DOHH2 (cell line): ENCODE results near the gene FBXL14.

Experiments used
- CTCF ChIP-seq: fragments of 200-600 bp; sonication (generic); IDR thresholded peaks from one replicate; pipeline ENCODE4 v1.5.1; 2014; ENCODE audit warnings: antibody characterized with exemption, mild to moderate bottlenecking, low read depth, low read length; ENCODE audit not compliant: poor library complexity, severe bottlenecking
- EZH2phosphoT487 ChIP-seq: fragments of 200-600 bp; sonication (generic); IDR thresholded peaks from 2 replicates; pipeline ENCODE4 v1.6.1; 2017; ENCODE audit warnings: borderline replicate concordance, mild to moderate bottlenecking, antibody characterized with exemption, low read length, moderate library complexity, mixed read lengths

GRCh38 chr12:1622406-1622805 lies 28.0 kb upstream of the FBXL14 start:
- no peak for TF ChIP-seq CTCF
- no peak for TF ChIP-seq EZH2phosphoT487
